ENCODE measurements around the gene ACP2.

The ACP2 gene

GRCh38 chr11:47269002-47269828 is 20.6 kb upstream of the ACP2 start:
- peak; percentile 96 for DNase-seq (ENCODE audit: low spot score)

DNA sequence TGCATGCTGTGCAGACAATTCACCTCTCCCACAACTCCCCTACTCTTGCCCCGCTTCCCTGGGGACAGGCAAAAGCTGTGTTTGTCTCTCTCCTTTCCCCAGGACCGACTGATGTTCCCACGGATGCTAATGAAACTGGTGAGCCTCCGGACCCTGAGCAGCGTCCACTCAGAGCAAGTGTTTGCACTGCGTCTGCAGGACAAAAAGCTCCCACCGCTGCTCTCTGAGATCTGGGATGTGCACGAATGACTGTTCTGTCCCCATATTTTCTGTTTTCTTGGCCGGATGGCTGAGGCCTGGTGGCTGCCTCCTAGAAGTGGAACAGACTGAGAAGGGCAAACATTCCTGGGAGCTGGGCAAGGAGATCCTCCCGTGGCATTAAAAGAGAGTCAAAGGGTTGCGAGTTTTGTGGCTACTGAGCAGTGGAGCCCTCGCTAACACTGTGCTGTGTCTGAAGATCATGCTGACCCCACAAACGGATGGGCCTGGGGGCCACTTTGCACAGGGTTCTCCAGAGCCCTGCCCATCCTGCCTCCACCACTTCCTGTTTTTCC is 19.9 kb upstream of the ACP2 start:
- no peak for DNase-seq (ENCODE audit: low spot score)

- no peak for DNase-seq (ENCODE audit: low spot score)
These were observed 19.3 kb upstream of the ACP2 start for GRCh38 chr11:47267876-47268275.

DNA sequence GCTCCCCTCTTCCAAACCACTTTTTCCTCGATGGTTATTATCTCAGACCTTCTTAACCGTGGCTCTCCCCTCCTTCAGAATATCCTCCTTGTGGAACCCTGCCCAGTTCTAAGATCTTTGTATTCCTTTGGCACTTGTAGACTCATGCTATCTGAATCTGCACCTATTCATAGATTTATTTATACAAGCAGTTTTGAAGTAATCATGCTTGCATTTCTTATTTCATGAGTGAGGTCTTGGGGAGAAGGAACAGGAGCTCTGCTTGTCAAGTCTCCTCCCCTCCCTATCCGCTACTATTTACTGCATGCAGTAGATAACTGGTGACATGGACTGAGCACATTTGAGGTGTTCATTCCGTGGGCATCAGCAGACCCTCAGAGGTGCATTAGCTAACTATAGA is 15.9 kb upstream of the ACP2 start:
- no peak for DNase-seq (ENCODE audit: low spot score)

DNA sequence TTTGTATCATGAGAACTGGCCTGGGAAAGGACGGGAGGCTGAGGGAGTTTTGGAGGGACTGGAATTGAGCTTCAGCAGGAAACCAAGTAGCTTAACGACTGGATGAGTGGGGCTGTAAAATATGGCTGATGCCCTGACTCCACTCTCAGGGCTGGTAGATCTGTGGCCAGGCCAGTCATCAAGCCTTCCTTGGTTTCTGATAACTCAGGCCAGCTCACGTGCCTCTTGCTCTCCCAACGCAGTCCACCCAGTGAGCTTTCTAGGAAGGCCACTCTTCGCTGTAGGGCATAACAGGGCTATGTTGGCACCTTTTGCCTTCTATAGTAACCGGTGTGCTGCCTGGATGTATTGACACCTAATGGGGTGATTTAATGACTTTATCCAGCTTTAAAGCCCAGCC is 15.5 kb upstream of the ACP2 start:
- no peak for DNase-seq (ENCODE audit: low spot score)

DNA sequence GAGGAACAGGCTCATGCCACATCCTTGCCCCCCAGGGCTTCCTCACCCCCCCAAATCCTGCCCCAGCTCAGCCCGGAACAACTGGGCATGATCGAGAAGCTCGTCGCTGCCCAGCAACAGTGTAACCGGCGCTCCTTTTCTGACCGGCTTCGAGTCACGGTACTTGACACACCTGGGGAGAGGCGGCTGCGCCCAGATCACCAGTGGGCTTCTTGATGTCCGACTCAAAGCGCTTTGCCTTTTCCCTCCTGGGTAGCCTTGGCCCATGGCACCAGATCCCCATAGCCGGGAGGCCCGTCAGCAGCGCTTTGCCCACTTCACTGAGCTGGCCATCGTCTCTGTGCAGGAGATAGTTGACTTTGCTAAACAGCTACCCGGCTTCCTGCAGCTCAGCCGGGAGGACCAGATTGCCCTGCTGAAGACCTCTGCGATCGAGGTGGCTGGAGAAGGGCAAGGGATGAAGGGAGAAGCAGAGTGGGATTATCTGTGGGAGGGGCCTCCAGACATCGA is 12.7 kb upstream of the ACP2 start:
- peak; percentile 11 for DNase-seq (ENCODE audit: low spot score)

GRCh38 chr11:47260366-47260765 is 11.8 kb upstream of the ACP2 start:
- peak; percentile 4 for DNase-seq (ENCODE audit: low spot score)

GRCh38 chr11:47259232-47259977 is 10.8 kb upstream of the ACP2 start:
- DNase-seq (ENCODE audit: low spot score): peak; percentile 79

GRCh38 chr11:47258317-47258902 is 9.8 kb upstream of the ACP2 start:
- no peak for DNase-seq (ENCODE audit: low spot score)

DNA sequence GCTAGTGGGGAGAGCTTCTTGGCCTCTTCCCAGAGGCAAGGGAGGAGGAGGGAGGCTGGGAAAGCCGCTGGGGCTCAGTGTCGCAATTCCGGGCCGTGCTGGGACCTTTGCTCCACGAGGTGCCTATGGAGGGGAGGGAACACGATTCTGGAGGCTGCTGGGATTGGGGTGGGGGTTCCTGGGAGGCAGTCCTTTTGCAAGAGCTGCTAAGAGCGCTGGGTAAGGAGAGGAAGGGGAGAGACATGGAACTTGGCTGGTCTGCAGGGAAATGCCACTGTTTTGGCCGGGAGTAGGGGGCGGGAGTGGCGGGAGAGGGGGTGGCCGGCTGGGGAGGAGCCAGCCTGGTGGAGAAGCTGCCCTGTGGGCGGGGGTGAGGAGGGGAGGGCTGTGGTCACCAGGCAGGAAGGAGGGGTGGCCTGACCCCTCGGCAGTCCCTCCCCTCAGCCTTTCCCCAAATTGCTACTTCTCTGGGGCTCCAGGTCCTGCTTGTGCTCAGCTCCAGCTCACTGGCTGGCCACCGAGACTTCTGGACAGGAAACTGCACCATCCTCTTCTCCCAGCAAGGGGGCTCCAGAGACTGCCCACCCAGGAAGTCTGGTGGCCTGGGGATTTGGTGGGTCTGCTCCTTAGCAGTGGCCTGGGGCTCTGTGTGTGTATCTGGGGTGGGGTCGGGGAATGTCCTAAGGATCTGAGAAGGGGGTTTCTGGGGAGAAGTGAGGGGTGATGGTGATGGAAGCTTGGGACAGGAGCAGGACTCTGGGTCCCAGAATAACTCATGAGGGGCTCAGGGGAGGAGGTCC is 9.1 kb upstream of the ACP2 start, which contains the start of gene NR1H3:
Gene NR1H3, plus strand, starts transcription at position 480 of the 800 bp plus-strand sequence. CDS start 1,221 bp downstream, outside the sequence.
- peak; percentile 75 for DNase-seq (ENCODE audit: low spot score)

GRCh38 chr11:47257177-47257516 is 8.5 kb upstream of the ACP2 start:
- DNase-seq (ENCODE audit: low spot score): no peak

DNA sequence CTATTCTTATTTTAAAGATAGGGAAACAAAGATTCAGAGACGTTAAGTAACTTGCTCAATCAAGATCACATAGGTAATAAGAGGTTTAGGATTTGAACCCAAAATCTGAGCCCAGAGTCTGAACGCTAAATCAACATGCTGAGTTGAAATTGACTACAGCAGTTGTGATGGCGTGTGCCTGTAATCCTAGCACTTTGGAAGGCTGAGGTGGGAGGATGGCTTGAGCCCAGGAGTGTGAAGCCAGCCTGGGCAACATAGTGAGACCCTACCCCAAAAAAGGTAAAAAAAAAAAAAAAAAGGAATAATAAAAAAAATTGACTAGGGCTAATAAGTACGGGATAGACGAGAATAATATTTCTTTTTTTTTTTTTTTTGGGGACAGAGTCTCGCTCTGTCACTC is 7.8 kb upstream of the ACP2 start:
- DNase-seq (ENCODE audit: low spot score): no peak

DNA sequence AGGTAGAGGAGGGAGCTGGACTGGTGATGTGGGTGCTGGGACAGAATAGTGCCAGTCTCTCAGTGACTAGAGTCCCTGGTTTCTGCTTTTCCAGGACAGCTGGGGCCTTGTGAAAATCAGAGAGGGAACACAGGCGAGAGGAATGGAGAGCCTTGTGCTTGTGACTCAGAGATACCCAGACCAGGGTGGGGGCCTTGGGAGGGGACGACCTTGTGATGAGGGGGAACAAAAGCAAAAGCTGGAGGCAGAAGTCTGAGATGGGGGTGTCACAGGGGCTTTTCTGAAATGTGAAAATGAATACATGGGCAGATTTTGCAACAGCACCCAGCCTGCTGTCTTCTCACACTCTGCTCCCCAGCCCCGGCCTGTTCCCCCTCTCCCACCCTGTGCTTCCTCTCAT is 5.8 kb upstream of the ACP2 start:
- DNase-seq (ENCODE audit: low spot score): no peak

- no peak for DNase-seq (ENCODE audit: low spot score)
These were observed 5.0 kb upstream of the ACP2 start for GRCh38 chr11:47253660-47254059.

DNA sequence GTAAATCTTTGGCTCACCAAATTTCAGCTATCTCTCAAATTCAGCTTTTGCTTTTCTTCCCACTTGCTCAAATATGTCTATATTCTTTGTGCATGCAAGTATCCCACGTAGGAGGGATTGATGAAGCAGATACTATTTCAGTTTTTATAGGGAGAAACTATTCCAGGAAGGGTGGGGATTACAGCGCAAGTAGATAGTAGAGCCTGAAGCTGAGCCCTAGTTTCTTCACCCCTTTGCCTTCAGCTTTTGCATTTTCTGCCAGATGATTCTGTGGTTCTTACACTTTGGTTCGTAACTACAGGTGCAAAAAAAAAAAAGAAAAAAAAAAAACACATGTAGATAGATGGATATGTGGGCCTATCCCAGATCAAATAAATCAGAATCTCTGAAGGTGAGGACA is 3.1 kb upstream of the ACP2 start:
- DNase-seq (ENCODE audit: low spot score): no peak

DNA sequence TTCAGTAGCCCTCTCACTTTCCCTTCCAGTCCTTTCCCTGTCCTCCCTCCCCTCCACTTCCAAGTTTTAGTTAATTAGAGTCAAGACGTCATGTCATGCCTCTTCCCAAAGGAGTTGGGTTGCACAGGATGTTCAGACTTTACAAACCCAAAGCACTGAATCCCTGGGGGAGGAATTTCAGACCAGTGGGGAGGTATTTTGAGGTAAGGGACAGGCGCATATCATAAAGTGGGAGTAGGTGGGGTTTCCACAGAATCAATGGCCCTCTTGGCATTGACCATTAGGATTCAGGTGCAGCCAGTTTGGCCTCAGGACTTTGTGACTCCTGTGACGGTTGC is 733 bp upstream of the ACP2 start:
- no peak for DNase-seq (ENCODE audit: low spot score)

DNA sequence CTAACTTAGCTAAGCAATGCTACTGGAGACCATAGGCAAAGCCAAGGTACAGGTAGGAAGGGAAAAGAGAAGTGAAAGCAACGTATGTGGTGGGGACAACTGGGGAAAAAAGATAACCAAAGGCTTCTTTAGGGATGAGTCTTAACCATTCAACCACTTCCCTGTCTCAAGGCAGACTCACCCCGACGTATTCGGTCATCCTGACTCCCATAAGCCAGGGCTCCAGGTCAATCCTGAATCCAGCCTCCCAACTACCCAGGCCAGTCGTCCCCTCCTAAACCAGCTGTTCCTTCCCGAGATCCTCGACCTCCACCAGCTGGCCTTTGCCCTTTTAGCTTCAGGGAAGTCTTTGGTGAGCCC is 330 bp downstream of the ACP2 start:
- DNase-seq (ENCODE audit: low spot score): no peak

GRCh38 chr11:47247502-47247901 is 1.1 kb downstream of the ACP2 start:
- peak; percentile 8 for DNase-seq (ENCODE audit: low spot score)

- no peak for DNase-seq (ENCODE audit: low spot score)
These were observed 2.8 kb downstream of the ACP2 start for GRCh38 chr11:47245611-47246357.

- peak; percentile 15 for DNase-seq (ENCODE audit: low spot score)
These were observed 3.9 kb downstream of the ACP2 start for GRCh38 chr11:47244448-47245350.

Data from D341Med (cell line).